Measurements from ENCODE around the gene INA.
"Not testable (repeated sequence)": the region's sequence is repeated elsewhere in the genome, so short reads cannot be mapped to it uniquely, and the experiment has no call there.

The INA gene

GRCh38 chr10:103254538-103255325 is 22.2 kb upstream of the INA start:
- Mint-ChIP-seq H3K9me3 (peaks cover 14% of the 10 kb centered on the region), H3K36me3 (ENCODE audit: low read depth) (no peaks in the 10 kb centered on the region), H3K4me3 (no peak overlapping the region), H3K4me1 (ENCODE audit: low read depth) (peaks cover 8% of the 10 kb centered on the region), H3K27me3 (ENCODE audit: low read depth) (peaks cover 3% of the 10 kb centered on the region), H3K27ac (no peak overlapping the region)

- H3K4me1 Mint-ChIP-seq (ENCODE audit: low read depth): peaks cover 4% of the 10 kb centered on the region
- peaks cover 21% of the 10 kb centered on the region for H3K9me3 Mint-ChIP-seq
- no peak overlapping the region for H3K4me3 Mint-ChIP-seq
- no peak overlapping the region for H3K27ac Mint-ChIP-seq
- H3K27me3 Mint-ChIP-seq (ENCODE audit: low read depth): peaks cover 3% of the 10 kb centered on the region
- no peaks in the 10 kb centered on the region for H3K36me3 Mint-ChIP-seq (ENCODE audit: low read depth)
These were observed 20.3 kb upstream of the INA start for GRCh38 chr10:103256613-103257012.

DNA sequence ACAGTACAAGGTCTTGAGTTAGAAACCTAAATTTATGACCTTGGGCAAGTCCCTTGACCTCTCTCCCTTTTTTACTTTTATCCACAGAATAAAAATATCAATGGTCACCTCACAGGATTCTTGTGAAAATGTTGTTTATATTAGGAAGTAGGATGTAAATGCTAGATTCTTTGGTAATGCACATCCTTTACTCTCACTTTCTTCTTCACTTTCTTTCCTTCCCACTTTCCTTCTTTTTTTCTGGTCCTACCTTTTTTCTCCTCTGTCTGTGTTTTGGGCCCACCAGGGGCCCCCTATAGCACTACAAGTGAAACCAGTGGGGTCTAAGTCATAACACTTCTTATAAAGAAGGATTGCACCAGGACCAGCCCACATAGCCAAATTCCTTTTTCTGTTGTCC is 19.1 kb upstream of the INA start:
- H3K36me3 Mint-ChIP-seq (ENCODE audit: low read depth): no peaks in the 10 kb centered on the region
- no peak overlapping the region for H3K27ac Mint-ChIP-seq
- H3K4me1 Mint-ChIP-seq (ENCODE audit: low read depth): peaks cover 4% of the 10 kb centered on the region

GRCh38 chr10:103258928-103259327 is 18.0 kb upstream of the INA start:
- not testable (repeated sequence) for H3K4me3 Mint-ChIP-seq; H3K27me3 Mint-ChIP-seq (ENCODE audit: low read depth)

More for the DNA sequence above, 19.1 kb upstream of the INA start:
- peaks cover 3% of the 10 kb centered on the region for H3K27me3 Mint-ChIP-seq (ENCODE audit: low read depth)
- no peak overlapping the region for H3K4me3 Mint-ChIP-seq
- peaks cover 21% of the 10 kb centered on the region for H3K9me3 Mint-ChIP-seq

DNA sequence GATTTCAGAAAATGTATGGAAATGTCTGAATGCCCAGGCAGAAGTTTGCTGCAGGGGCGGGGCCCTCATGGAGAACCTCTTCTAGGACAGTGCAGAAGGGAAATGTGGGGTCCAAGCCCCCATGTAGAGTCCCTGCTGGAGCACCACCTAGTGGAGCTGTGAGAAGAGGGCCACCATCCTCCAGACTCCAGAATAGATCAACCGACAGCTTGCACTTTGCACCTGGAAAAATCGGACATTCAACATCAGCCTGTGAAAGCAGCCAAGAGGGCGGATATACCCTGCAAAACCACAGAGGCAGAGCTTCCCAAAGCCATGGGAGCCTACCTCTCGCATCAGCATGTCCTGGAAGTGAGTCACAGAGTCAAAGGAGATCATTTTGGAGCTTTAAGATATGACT is 16.9 kb upstream of the INA start:
- Mint-ChIP-seq H3K4me1 (ENCODE audit: low read depth) (peaks cover 3% of the 10 kb centered on the region), H3K36me3 (ENCODE audit: low read depth) (no peaks in the 10 kb centered on the region), H3K27ac (no peak overlapping the region), H3K4me3 (no peak overlapping the region), H3K9me3 (peaks cover 21% of the 10 kb centered on the region), H3K27me3 (ENCODE audit: low read depth) (peaks cover 7% of the 10 kb centered on the region)

More at GRCh38 chr10:103258928-103259327, 18.0 kb upstream of the INA start:
- H3K4me1 Mint-ChIP-seq (ENCODE audit: low read depth); H3K36me3 Mint-ChIP-seq (ENCODE audit: low read depth); H3K27ac Mint-ChIP-seq: not testable (repeated sequence)
- H3K9me3 Mint-ChIP-seq: peaks cover 21% of the 10 kb centered on the region

DNA sequence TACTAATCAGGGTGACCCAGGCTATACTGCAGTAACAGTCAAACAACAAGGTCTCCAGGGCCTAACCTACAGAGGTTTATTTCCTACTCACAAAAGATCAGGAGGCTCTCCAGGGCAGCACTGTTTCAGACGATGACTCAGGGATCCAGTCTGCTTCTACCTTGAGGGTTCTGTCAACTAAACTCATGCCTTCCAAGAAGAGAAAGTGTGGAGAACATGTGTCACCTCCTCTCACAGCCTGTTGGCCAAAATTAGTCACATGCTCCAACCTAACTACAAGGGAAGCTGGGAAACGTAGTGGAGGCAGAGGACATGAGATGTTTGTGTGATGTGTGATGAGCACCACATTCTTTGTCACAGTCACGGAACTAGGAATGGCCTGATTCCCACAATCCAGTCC is 14.7 kb upstream of the INA start:
- H3K27ac Mint-ChIP-seq: no peak overlapping the region
- peaks cover 15% of the 10 kb centered on the region for H3K27me3 Mint-ChIP-seq (ENCODE audit: low read depth)
- H3K9me3 Mint-ChIP-seq: peaks cover 21% of the 10 kb centered on the region
- no peaks in the 10 kb centered on the region for H3K36me3 Mint-ChIP-seq (ENCODE audit: low read depth)
- no peak overlapping the region for H3K4me3 Mint-ChIP-seq
- peaks cover 1% of the 10 kb centered on the region for H3K4me1 Mint-ChIP-seq (ENCODE audit: low read depth)

DNA sequence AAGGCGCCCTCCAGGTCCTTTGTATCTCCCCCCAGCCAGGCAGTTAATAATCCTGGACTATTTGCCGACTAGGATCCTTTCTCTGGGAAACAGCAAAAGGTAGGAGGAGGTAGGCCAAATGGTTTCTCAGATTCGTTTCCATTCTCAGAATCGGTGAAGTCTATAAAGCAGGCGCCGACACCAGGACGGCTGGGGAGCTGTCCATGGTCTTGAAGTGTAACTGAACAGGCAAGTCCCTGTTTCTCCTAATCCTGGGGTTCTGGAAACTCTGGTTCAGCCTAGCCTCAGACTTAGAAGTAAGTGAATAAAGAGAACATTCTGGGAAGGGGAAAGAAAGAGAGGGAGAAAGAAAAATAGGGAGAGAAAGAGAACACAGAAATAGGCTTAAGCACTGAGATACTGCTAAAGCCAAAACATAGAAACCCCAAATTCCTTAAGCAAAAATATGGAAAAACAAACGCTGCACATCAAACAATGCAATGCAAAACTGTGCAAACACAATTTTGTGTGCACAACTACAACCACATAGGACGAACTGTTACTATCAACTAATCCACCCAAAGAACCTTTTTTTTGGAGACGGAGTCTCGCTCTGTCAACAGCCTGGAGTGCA is 11.1 kb upstream of the INA start:
- Mint-ChIP-seq H3K27ac (no peak overlapping the region), H3K4me3 (no peak overlapping the region), H3K27me3 (ENCODE audit: low read depth) (peaks cover 23% of the 10 kb centered on the region), H3K4me1 (ENCODE audit: low read depth) (peaks cover 1% of the 10 kb centered on the region), H3K36me3 (ENCODE audit: low read depth) (no peaks in the 10 kb centered on the region), H3K9me3 (peaks cover 4% of the 10 kb centered on the region)

GRCh38 chr10:103273041-103273441 is 3.9 kb upstream of the INA start:
- Mint-ChIP-seq H3K27me3 (ENCODE audit: low read depth) (peaks cover 37% of the 10 kb centered on the region), H3K4me1 (ENCODE audit: low read depth) (peaks cover 7% of the 10 kb centered on the region)

GRCh38 chr10:103276251-103276895 is 565 bp upstream of the INA start:
- Mint-ChIP-seq H3K9me3 (peaks cover 5% of the 10 kb centered on the region), H3K4me1 (ENCODE audit: low read depth) (peaks cover 11% of the 10 kb centered on the region), H3K27ac (no peak overlapping the region), H3K27me3 (ENCODE audit: low read depth) (peaks cover 55% of the 10 kb centered on the region), H3K4me3 (peak overlapping the region; percentile 63), H3K36me3 (ENCODE audit: low read depth) (peaks cover 3% of the 10 kb centered on the region)

More at GRCh38 chr10:103273041-103273441, 3.9 kb upstream of the INA start:
- H3K27ac Mint-ChIP-seq: no peak overlapping the region
- no peak overlapping the region for H3K4me3 Mint-ChIP-seq
- no peaks in the 10 kb centered on the region for H3K9me3 Mint-ChIP-seq
- H3K36me3 Mint-ChIP-seq (ENCODE audit: low read depth): no peaks in the 10 kb centered on the region

- Mint-ChIP-seq H3K36me3 (ENCODE audit: low read depth) (peaks cover 3% of the 10 kb centered on the region), H3K27ac (no peak overlapping the region), H3K4me1 (ENCODE audit: low read depth) (peaks cover 11% of the 10 kb centered on the region), H3K9me3 (peaks cover 5% of the 10 kb centered on the region), H3K27me3 (ENCODE audit: low read depth) (peaks cover 62% of the 10 kb centered on the region), H3K4me3 (peak overlapping the region; percentile 4)
These were observed 987 bp downstream of the INA start for GRCh38 chr10:103277713-103278536.

DNA sequence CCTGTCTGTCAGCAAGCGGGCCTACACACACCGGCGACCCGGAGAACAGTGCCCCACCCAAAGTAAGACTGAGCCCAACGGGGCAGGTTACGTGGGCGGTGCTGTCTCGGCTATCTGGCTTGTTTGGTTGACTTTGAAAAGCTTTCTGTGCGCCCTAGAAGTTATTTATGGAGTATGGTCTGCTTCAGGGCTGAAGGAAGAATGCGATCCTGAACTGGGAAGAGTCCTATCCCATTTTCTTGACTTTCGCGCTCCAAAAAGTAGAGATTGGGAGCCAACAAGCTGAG is 1.5 kb downstream of the INA start:
- peaks cover 11% of the 10 kb centered on the region for H3K4me1 Mint-ChIP-seq (ENCODE audit: low read depth)
- H3K36me3 Mint-ChIP-seq (ENCODE audit: low read depth): peaks cover 3% of the 10 kb centered on the region
- no peak overlapping the region for H3K27ac Mint-ChIP-seq
- peak overlapping the region; percentile 4 for H3K4me3 Mint-ChIP-seq
- H3K27me3 Mint-ChIP-seq (ENCODE audit: low read depth): peaks cover 68% of the 10 kb centered on the region
- peaks cover 5% of the 10 kb centered on the region for H3K9me3 Mint-ChIP-seq

- Mint-ChIP-seq H3K27ac (peak overlapping the region; percentile 41), H3K36me3 (ENCODE audit: low read depth) (peaks cover 3% of the 10 kb centered on the region), H3K4me1 (ENCODE audit: low read depth) (peaks cover 11% of the 10 kb centered on the region), H3K9me3 (peaks cover 5% of the 10 kb centered on the region), H3K4me3 (peak overlapping the region; percentile 65), H3K27me3 (ENCODE audit: low read depth) (peaks cover 68% of the 10 kb centered on the region)
These were observed 1.9 kb downstream of the INA start for GRCh38 chr10:103278862-103279298.

- Mint-ChIP-seq H3K4me1 (ENCODE audit: low read depth) (peaks cover 11% of the 10 kb centered on the region), H3K27ac (no peak overlapping the region), H3K27me3 (ENCODE audit: low read depth) (peaks cover 67% of the 10 kb centered on the region), H3K36me3 (ENCODE audit: low read depth) (peaks cover 3% of the 10 kb centered on the region), H3K9me3 (peaks cover 5% of the 10 kb centered on the region), H3K4me3 (no peak overlapping the region)
These were observed 3.1 kb downstream of the INA start for GRCh38 chr10:103280031-103280430.

DNA sequence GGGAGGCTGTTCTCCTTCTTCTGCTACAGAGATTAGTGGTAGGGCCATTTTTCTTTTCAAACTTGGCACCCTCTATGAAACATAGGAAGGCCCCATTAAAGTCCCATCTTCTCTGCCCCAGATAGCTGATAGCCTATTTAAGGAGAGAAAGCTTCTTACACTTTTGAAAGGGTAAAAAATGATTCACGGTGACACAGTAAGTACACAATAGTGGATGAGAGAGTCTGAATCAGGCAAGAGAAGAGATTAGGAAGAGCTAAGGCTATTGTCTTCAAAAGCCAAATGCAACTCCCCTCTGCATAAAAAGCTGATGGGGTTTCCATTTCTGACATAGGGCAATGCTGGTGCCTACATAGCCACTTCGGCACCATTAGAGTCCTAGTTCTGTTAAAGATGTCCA is 3.6 kb downstream of the INA start:
- Mint-ChIP-seq H3K4me1 (ENCODE audit: low read depth) (peaks cover 11% of the 10 kb centered on the region), H3K9me3 (peaks cover 5% of the 10 kb centered on the region), H3K27ac (no peak overlapping the region), H3K36me3 (ENCODE audit: low read depth) (peaks cover 3% of the 10 kb centered on the region), H3K27me3 (ENCODE audit: low read depth) (peaks cover 63% of the 10 kb centered on the region), H3K4me3 (no peak overlapping the region)
